Stimulated activated CD8-positive, alpha-beta memory T cell treated with anti-CD3 and anti-CD28 coated beads, Interleukin-7, amount 100 ng/mL, for 1 hour (primary cell): ENCODE data around the gene ANO2.

Experiments
- DNase-seq, 2 donors: peaks; one replicate each; pipeline ENCODE4 v3.0.0-alpha.2; 2020; ENCODE audit warnings: low read depth in 2 of 2

ANO2 gene

DNA sequence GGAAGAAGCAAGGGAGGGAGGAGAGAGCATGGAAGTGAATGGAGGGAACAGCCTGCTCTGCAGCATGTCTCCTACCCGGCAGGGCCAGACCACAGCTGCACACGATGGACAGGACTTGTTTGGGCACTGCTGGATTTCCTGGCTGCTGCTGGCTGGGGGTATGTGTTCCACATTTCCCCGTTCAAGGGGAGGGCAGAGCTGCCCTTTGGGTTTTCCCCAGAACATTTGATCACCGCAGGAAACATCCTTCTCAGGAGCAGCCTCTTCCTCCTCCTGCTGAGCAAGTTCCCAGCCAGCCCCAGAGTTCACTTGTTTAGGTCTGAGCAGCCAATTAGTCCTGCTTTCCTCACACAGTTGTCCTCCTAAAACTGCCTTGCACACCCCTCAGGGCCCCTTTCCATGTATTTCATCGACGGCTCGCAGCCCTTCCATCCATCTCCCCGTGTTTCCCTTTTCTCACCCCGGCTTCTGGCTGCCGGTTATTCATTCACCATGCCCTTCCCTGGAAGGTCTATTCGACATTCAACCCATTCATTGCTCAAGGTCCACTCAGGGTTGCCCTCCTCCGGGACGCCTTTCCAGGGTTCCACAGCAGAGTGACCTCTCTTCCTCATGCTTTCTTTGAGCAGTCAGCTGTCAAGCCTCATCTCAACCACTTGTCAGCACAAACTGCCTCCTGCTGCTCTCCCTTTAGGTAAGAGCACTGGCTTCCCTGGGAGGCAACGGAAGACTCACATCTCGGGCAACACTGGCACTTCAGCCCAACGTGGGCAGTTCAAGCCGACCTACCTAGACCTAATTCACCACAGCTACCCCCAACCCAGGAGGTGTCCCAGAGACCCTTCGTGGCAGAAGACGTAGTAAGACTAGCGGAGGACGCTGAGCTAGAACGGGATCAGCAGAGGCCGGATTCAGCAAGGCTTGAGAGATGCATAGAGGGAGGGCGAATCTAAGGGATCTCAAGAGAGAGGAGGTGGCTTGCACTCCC, 20.1 kb upstream of the ANO2 start:
- DNase-seq: no peak

DNA sequence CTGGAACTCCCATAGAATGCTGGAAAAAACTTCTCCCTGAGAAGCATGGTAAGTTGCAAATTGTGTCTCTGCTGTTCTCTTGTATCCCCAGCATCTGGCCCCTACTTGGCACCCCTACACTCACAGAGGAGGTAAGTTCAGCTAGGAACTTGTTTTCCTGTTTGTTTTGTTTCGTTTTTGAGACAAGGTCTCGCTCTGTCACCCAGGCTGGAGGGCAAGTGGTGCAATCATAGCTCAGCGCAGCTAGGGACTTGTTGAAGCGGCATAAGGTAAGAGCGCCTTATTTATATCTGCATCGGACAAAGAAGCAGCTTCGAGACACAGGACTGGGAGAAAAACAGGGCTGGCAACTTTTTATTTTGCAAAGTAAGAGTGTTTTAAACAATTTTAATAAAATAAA, 18.5 kb upstream of the ANO2 start:
- no peak for DNase-seq

DNA sequence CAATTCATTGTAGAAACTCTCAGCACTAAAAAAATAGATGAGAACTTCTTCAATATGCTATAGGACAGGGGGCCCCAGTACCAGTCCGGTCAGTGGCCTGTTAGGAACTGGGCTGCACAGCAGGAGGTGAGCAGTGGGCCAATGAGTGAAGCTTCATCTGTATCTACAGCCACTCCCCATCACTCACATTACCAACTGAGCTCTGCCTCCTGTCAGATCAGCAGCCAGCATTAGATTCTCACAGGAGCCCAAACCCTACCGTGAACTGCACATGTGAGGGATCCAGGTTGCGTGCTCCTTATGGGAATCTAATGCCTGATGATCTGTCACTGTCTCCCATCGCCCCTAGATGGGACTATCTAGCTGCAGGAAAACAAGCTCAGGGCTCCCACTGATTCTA, 15.7 kb upstream of the ANO2 start:
- no peak for DNase-seq

DNA sequence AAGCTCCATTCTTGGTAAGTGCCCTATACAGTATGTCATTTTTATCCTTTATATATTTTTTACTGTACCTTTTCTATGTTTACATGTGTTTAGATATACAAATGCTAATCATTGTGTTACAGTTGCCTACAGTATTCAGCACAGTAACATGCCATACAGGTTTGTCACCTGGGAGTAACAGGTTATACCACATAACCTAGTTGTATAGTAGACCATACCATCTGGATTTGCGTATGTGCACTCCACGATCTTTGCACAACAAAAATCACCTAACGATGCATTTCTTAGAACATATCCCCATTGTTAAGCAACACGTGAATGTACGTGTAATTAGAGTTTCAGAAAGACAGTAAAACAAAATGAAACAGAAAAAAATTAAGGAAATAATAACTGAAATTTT, 11.9 kb upstream of the ANO2 start:
- DNase-seq: no peak

DNA sequence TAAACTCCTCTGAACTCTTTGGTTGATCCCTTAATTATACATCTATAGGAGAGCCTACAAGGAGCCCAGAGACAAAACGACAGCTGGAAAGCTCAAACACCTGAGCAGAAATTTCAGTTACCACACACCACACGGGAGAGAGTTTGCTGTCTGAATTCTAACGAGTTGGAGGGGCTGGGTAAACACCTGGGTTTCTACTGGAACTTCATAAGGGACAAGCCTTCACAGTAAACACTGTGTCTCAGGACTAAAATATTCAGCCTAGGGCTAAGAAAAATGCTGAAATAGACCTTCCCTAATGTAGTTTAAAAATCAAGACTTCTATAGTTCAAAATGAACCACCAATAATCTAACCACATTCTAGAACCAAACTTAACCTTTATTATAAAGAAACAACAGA, 9.6 kb upstream of the ANO2 start:
- DNase-seq: no peak

DNA sequence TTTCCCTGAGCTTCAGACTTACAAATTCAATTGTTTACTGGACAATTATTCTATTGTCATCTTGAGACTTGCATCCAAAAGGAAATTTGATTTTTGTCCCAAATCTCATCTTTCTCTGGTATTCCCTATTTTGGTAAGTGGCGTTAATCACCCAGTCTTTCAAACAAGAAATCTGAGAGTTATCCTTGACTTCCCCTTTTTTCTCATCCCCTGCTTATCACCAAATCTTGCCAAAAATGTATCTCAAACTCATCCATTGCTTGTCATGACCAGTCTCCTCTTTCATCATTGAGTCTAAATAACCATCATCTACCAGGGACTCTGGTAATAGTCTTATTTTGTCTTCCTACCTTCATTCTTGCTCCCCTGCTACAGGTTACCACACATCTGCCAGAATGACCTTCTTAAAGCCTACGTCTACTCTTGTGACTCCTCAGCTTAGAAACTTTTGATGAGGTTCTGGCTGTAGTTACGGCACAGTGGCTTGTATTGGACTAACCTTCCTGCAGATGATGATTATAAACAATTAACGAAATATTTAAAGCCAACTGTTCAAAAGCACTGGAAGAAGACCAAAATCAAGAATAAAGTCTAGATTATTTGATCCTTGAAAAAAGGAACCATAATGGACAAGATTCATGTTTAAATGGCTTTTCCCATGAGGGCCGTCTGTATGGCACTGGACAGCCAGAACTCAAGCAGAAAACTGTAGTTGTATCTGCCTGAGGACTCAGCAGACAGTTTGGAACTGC, 9.0 kb upstream of the ANO2 start:
- no peak for DNase-seq

DNA sequence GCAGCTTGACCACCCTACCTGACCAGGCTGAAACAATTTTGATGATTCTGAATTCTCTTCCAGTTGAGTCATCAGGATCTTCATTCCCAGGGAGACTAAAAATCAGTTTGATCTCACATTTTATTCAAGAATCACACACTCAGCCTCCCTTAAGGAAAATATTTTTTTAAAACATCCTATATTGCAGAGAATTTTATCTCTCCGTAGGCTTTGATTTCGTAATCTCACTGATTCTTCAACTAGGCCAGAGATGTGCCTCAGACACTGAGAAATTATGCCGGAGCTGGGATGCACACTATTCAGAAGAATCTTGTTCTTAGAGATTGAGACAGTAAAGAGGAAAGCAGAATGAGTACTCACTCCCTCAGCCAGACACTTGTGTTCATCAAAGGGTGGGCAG, 7.0 kb upstream of the ANO2 start:
- DNase-seq: no peak

DNA sequence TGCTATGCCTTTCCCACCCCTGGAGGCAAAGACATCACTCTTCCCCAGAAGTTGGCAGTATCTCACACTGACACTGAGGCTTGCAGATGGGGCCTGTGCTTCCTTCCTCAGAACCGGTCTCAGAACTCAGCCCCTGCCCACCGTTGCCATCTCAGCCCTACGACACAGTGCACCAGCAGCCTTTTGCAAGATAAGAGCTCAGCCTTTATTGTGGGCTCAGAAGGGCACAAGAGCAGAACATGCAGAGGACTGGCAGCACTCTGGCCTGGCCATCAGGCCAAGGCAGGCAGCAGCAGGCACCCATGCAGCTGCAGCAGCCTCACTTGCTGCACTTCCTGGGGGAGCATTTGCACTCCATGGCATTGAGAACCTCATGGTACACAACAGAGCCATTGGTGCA, 3.6 kb upstream of the ANO2 start:
- no peak for DNase-seq

DNA sequence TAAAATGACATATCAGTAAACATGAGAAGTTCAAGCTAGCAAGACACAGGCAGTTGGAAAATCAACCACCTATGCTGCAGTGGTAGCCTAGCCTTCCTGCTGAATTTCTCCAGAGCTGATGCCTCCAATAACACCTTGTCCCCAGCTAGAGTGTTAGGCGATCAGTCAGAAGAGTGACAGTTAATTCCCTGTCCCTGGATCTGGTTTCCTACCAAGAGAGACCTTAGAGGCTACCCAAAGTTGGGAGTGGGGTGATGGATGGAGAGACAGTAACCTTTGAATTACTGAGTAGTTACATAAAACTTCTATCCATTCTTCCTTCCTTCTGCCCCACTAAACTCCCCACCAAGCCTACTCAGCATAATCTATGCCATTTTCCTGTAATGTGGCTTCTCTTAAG, 1.9 kb upstream of the ANO2 start:
- DNase-seq: no peak

DNA sequence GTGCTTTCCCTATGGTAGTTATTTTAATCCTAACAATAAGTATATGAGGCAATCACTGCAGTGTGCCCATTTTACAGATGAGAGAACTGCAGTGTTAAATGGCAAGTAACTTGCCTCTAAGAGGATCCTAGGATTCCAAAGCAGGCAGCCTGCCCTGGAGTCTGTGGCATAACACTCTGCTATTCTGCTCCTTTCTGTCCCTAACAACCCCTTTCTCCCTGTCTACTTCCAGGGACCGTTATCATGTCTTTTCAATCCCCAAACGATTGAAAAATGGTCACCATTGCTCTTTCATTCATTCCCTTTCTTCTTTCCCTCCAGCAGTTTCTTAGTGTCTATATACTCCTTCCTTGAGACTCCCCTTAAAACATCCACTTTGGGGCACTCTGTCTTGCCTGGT, 1.3 kb upstream of the ANO2 start:
- DNase-seq: no peak

DNA sequence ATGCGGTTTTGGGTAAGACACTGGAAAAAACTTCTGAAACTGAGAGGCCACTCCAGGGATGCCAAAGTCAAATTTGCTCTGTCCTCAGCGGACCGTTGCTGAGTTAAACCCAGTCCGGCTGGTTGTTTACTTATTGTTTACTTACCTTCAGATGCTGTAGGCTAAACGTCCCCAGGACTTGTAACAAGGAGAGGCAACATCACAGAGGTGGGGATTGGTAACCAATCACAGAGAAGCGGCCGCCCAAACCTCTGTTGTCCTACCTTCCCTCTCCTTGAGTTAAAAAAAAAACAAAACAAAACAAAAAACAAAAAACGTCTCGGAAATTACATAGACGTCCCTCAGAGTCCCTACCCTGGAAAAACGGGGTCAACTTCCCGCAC, 380 bp downstream of the ANO2 start:
- no peak for DNase-seq

DNA sequence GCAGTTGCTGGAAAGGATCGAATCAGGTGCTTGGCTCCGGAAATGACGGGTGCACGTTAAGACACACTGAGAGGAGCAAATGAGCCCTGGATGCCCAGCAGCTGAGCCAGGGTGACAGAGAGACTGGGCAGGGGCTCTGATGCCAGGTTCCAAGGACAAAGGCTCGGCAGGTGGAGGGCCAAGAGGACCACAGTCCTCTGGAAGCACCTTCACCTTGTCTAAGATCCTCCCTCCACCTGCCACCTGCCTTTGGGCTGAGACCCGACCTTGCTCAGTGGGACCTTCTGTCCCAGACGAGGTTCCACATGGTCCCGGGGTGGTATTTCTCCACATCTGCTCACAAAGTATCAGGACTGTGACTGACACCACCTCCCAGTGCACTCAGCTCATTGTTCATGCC, 1.0 kb downstream of the ANO2 start:
- no peak for DNase-seq

DNA sequence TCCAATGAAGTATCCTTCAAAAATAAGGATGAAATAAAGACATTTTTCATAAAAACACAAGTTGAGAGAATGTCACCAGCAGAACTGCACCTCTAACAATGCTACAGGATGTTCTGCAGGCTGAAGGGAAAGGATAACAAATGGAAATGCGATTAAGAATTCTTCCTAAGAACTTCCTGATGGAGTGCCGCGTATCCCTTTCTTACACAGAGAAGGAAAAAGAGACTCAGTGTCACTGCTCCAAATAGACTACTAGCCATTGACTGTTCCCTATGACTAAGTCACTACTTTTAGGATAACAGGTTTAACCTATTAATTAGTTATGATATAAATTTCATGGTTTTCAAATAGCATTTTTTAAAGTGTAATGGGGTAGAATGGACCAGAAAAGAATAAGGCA, 3.2 kb downstream of the ANO2 start:
- no peak for DNase-seq

DNA sequence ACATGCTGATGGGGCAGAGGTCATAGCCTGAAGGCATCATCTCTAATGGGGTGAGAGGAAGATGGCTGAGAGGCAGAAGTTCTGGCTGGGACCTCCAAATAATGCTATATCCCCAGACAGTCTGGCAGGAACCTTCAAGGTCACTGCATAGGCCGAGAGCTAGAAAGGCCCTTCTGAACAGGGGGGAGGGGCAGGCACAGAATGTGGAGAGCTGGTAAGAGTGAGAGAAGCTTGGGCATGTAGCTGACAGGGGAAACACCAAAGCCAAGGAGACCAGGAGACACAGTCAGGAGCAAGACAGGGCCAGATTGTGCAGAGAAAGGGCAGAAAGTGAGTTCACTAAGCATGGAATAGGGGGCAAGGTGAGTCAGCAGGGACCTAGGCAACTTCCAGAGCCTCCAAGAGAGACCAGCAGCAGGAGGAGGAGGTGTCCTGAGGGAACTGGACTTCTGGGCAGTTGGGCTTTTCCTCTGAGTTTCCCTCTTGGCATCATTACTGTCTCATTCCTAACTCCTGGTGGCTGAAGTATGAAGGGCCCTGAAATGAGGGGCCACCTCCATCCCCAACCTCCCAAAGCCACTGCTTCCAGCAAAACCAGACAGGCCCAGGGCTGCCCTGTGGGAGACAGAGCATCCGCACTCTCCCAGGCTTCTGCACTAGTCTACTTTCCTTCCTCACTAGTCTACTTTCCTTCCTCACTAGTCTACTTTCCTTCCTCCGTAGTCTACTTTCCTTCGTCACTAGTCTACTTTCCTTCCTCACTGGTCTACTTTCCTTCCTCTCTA, 17.1 kb downstream of the ANO2 start:
- no peak for DNase-seq

DNA sequence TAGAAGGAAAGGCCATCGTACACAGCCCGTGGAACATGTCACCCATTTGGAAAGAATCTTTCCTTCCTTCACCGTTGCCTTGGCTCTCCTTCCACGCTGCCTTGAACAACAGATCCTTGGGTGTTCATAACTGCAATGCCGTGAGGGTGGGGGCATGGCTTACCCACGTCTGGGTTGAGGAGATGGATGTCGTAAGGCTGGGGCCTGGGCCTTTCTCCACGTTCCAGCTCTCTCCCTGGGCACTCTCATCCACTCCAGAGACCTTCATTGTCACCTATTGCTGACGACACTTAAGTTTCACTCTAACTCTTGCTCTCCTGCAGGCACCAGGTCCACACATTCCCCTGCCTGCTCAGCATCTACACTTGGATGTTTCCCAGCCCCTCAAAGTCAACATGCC, 19.4 kb downstream of the ANO2 start:
- no peak for DNase-seq

DNA sequence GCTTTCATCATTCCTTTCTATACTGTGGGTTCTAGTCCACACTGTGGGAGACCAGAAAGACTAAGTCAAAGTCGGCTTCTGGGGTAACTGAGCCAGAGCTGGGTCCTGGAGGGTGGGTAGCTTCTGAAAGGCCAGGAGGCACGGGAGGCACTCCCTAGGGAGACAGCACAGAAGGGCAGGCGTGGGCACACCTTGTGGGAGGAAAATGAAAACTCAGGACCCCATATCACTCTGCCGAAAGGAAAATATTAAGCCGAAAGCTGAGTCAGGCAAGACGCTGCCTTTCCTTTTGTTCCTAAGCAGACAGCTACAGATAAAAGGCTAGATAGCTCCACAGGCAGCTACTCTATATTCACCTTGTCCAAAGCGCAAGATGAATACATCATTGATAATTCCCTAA, 20.7 kb downstream of the ANO2 start:
- DNase-seq: no peak

DNA sequence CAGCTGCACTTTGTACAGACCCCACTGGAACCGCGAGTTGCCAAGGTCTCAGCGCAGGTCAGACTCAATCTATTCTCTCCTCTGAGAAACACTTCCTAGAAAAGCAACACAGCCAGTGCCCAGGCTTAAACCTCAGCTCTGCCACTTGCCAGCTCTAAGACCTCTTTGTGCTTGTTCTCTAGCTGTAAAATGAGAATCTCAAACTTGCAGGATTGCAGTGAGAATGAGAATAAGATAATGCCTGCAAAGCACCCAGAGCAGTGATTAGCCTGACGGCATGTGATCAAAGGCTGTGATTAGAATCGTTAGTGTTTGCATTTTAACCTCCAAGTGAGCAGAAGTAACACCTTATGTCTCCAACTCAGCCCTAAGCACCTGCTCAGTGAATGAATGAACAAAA, 21.3 kb downstream of the ANO2 start:
- no peak for DNase-seq

DNA sequence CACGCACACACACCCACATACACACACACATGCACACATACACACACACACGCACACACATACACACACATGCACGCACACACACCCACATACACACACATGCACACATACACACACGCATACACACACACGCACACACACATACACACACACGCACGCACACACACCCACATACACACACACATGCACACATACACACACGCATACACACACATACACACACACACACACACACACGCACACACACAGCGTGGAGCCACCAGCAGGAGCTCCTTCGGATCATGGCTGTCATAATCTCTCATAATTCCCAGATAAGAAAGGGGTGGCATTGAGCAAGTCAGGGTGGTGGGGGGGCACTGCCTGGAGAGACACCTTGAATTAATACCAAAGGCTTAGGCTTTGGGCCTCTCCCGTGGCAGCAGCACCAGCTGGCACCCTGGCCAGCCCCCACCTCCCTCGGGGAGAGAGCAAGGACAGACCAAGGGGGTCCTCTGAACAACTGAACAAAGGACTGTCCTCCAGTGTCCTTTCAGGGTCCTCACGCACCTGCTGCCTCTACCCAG, 21.9 kb downstream of the ANO2 start:
- DNase-seq: no peak

DNA sequence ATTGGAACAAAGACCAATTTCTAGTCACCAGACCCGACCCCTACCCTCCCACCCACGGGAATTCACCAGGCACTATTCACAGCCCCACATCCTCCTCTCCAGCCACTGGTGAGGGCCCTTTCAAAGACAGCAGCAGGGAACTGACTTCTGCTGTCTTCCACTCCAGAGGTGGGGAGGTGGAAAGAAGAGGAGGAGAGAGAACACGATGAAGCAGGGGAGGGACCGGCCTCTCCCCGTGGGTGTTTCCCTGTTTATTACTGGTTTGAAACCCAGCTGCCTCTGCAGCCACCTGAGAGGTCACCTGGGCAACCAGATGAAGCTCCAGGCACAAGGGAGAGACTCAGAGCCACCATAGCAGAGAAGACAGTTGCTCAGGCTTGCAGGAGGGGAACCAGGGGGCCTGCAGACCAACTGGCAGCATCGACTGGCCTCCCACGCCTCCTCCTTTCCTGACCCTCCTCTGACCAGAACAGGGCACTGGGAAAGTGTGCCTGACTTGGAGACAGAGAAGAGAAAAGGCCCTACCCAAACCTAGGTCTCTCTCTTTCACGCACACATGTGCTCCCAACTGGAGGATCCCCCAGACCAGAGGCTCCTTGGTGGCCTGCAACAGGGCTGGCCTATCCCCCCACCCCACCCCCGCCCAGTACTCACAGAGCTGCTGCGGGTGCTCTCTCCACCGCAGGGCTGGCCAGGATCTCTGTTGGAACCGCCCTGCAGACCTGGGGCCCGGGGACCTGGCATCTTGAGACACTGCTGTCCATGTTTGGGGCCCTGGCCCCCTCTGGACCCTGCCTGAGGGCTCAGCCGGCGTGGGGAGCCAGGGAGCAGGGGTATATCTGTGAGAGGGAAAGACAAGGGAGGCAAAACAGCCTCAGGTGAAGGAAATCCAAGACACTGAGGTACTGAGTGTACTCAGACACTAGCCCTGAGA, 22.8 kb downstream of the ANO2 start:
- DNase-seq: no peak

DNA sequence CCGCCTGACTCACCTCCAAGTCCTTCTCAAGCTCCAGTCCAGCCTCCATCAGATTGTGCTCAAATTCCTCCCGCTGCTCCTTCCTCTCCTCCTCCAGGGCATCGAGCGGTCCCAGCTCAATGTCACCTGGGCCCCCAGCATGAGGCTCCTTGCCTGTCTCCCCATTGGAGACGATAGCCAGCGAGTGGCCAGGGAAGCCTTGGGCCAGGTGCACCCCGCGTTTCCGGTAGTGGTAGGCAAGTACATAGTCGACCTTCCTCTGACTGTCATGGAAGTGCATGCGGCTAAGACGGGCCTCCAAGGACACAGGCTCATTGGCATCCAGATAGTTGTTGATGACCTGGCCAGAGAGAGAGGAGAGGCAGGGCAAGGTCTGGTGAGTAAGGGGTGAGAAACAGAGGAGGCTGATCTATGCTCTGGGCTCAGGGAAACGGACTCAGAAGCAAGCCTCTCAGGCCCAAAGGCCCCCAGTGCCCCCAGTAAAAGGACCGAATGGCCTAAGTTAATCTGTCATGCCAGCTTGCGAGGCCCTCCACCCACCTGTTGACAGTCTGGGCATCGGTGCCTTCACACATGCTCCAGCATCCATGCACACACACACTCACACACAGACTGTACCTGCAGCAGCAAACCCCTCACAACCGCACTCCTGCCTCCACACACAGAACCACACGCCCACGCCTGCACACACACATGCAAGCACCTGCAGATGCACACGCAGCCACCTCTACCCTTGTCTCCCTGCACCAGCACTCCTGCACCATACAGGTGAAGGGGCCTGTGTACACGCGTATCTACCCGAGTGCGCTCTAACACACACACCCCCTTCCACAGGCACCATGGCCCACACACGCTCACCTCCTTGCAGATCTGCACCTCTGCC, 23.8 kb downstream of the ANO2 start:
- DNase-seq: no peak
